H1 (cell line): ENCODE measurements around the gene CEP41. TPM values are rescaled to one million over a fixed set of nuclear protein-coding genes. Genes with fewer than 3 reads are reported as not detected.

ENCODE experiments used
- CTCF ChIA-PET: fragments of 300-600 bp; sonication (Branson Sonifier 250); formaldehyde crosslinking; loops from one replicate; lab custom pipeline; 2021; ENCODE audit not compliant: partially characterized antibody; lab: Charles Lee
- POLR2A ChIA-PET: fragments of 300-600 bp; sonication (Branson Sonifier 250); formaldehyde crosslinking; loops from one replicate; lab custom pipeline; 2021; ENCODE audit warnings: inconsistent platforms; ENCODE audit not compliant: partially characterized antibody; lab: Charles Lee
- DNase-seq, 2 experiments: peaks; one replicate each; pipeline versions ENCODE4 v3.0.0 to v3.0.0-alpha.2; 2010 to 2022; ENCODE audit warnings: low spot score in 2 of 2, low read depth in 1 of 2, mixed read lengths in 1 of 2
- FAIRE-seq: peaks from 2 replicates; lab custom pipeline; 2011; peaks lifted over from hg19 to GRCh38; lab: Jason Lieb, UNC
- H2AFZ ChIP-seq: 2 replicates; pipeline ENCODE4 v1.8.1; 2012; ENCODE audit warnings: low read length, inconsistent platforms
- H2AK5ac ChIP-seq: 2 replicates; pipeline ENCODE4 v1.6.1; 2013; ENCODE audit warnings: low read depth, low read length
- H2BK120ac ChIP-seq: replicated peaks from 2 replicates; pipeline ENCODE3; 2013; ENCODE audit warnings: low read depth, low read length, inconsistent platforms
- H2BK12ac ChIP-seq: 2 replicates; pipeline ENCODE4 v1.6.1; 2013; ENCODE audit warnings: low read depth, low read length
- H2BK15ac ChIP-seq: 2 replicates; pipeline ENCODE4 v1.6.1; 2013; ENCODE audit warnings: low read length
- H2BK20ac ChIP-seq: 2 replicates; pipeline ENCODE4 v1.6.1; 2013; ENCODE audit warnings: low read length
- H2BK5ac ChIP-seq: 2 replicates; pipeline ENCODE4 v1.6.1; 2013; ENCODE audit warnings: low read depth, low read length
- H3K14ac ChIP-seq: 2 replicates; pipeline ENCODE4 v1.6.1; 2013; ENCODE audit warnings: inconsistent platforms; ENCODE audit not compliant: insufficient read length
- H3K18ac ChIP-seq: 2 replicates; pipeline ENCODE4 v1.6.1; 2013; ENCODE audit warnings: low read length; ENCODE audit errors: extremely low read depth
- H3K23ac ChIP-seq: 2 replicates; pipeline ENCODE4 v1.6.1; 2013; ENCODE audit warnings: inconsistent platforms; ENCODE audit not compliant: insufficient read length
- H3K23me2 ChIP-seq: 2 replicates; pipeline ENCODE4 v1.6.1; 2013; ENCODE audit warnings: low read depth, low read length
- H3K27ac ChIP-seq: 2 replicates; pipeline ENCODE4 v1.6.1; 2011; ENCODE audit warnings: low read depth, low read length, inconsistent platforms
- H3K27me3 ChIP-seq, 4 experiments: replicated peaks in 1 of 4; 1 replicate in 1 of 4; 2 replicates in 3 of 4; pipeline versions ENCODE4 v1.6.1 to v1.8.1; 2011 to 2013; ENCODE audit warnings: low read length in 3 of 4, mild to moderate bottlenecking in 3 of 4, inconsistent platforms in 2 of 4, mixed read lengths in 2 of 4, moderate library complexity in 1 of 4; ENCODE audit not compliant: control insufficient read depth in 3 of 4, insufficient read depth in 3 of 4; ENCODE audit errors: extremely low read depth in 1 of 4
- H3K36me3 ChIP-seq, 4 experiments: 2 replicates each; pipeline versions ENCODE4 v1.6.1 to v1.8.1; 2011 to 2013; ENCODE audit warnings: mild to moderate bottlenecking in 4 of 4, low read length in 3 of 4, moderate library complexity in 2 of 4, control low read depth in 1 of 4, inconsistent platforms in 1 of 4; ENCODE audit not compliant: insufficient read depth in 4 of 4, control insufficient read depth in 2 of 4
- H3K4ac ChIP-seq: replicated peaks from 2 replicates; pipeline ENCODE3; 2013; ENCODE audit warnings: low read length, low read depth, mixed read lengths, inconsistent platforms; ENCODE audit not compliant: insufficient read length
- H3K4me1 ChIP-seq, 4 experiments: replicated peaks in 1 of 4; 1 replicate in 1 of 4; 2 replicates in 3 of 4; pipeline versions ENCODE4 v1.6.1 to v1.8.1; 2011 to 2013; ENCODE audit warnings: low read length in 3 of 4, inconsistent platforms in 2 of 4, mixed read lengths in 1 of 4; ENCODE audit not compliant: insufficient read depth in 4 of 4, control insufficient read depth in 3 of 4
- H3K4me2 ChIP-seq, 2 experiments: 2 replicates each; pipeline versions ENCODE4 v1.6.1 to v1.8.1; 2011 to 2013; ENCODE audit warnings: low read depth in 2 of 2, low read length in 2 of 2, control low read depth in 1 of 2, inconsistent platforms in 1 of 2, mild to moderate bottlenecking in 1 of 2; ENCODE audit not compliant: insufficient read depth in 1 of 2
- H3K4me3 ChIP-seq, 4 experiments: fragments of 200-600, 300-600 bp in 1 of 4; sonication (generic), shearing (Covaris generic), sonication (Bioruptor Twin) in 1 of 4; 2 replicates each; pipeline versions ENCODE4 v1.5.1 to v1.8.1; 2011 to 2016; ENCODE audit warnings: low read length in 4 of 4, low read depth in 3 of 4, control low read depth in 2 of 4, inconsistent platforms in 2 of 4, mild to moderate bottlenecking in 2 of 4, mixed read lengths in 1 of 4, moderate library complexity in 1 of 4; ENCODE audit not compliant: insufficient read depth in 2 of 4; ENCODE audit errors: extremely low read depth in 1 of 4
- H3K56ac ChIP-seq: replicated peaks from 2 replicates; pipeline ENCODE3; 2013; ENCODE audit warnings: low read depth, mild to moderate bottlenecking, mixed read lengths, low read length, inconsistent platforms; ENCODE audit not compliant: insufficient read length
- H3K79me1 ChIP-seq: 2 replicates; pipeline ENCODE4 v1.6.1; 2013; ENCODE audit warnings: low read depth, low read length, control low read depth
- H3K79me2 ChIP-seq, 2 experiments: 2 replicates each; pipeline versions ENCODE4 v1.6.1 to v1.8.1; 2012 to 2013; ENCODE audit warnings: low read length in 2 of 2, mild to moderate bottlenecking in 2 of 2, inconsistent platforms in 1 of 2; ENCODE audit not compliant: insufficient read depth in 2 of 2, control insufficient read depth in 1 of 2
- H3K9ac ChIP-seq, 4 experiments: replicated peaks in 1 of 4; 1 replicate in 1 of 4; 2 replicates in 3 of 4; pipeline versions ENCODE4 v1.6.1 to v1.8.1; 2011 to 2013; ENCODE audit warnings: low read depth in 3 of 4, low read length in 3 of 4, control low read depth in 2 of 4, mild to moderate bottlenecking in 2 of 4, moderate library complexity in 2 of 4, inconsistent platforms in 1 of 4; ENCODE audit errors: extremely low read depth in 1 of 4
- H3K9me3 ChIP-seq, 2 experiments: 2 replicates each; pipeline versions ENCODE4 v1.6.1 to v1.8.1; 2012 to 2013; ENCODE audit warnings: mild to moderate bottlenecking in 2 of 2, moderate library complexity in 2 of 2, control low read depth in 1 of 2, inconsistent platforms in 1 of 2, low read depth in 1 of 2, low read length in 1 of 2, mixed read lengths in 1 of 2; ENCODE audit not compliant: insufficient read depth in 2 of 2
- H4K20me1 ChIP-seq, 2 experiments: replicated peaks in 1 of 2; 2 replicates each; pipeline versions ENCODE3 to v1.8.1; 2011 to 2013; ENCODE audit warnings: inconsistent platforms in 2 of 2, low read length in 2 of 2, mild to moderate bottlenecking in 1 of 2; ENCODE audit not compliant: insufficient read depth in 2 of 2, control insufficient read depth in 1 of 2
- H4K5ac ChIP-seq: 2 replicates; pipeline ENCODE4 v1.6.1; 2013; ENCODE audit warnings: low read length, low read depth, mixed read lengths, inconsistent platforms; ENCODE audit not compliant: insufficient read length
- H4K8ac ChIP-seq: 2 replicates; pipeline ENCODE4 v1.8.0; 2013; ENCODE audit warnings: mild to moderate bottlenecking, moderate library complexity, low read length, inconsistent platforms; ENCODE audit not compliant: insufficient read depth; ENCODE audit errors: extremely low read depth
- H4K91ac ChIP-seq: replicated peaks from 2 replicates; pipeline ENCODE3; 2013; ENCODE audit warnings: low read length, mixed read lengths, inconsistent platforms; ENCODE audit not compliant: insufficient read length
- BACH1 ChIP-seq: IDR thresholded peaks from 2 replicates; pipeline ENCODE4 v1.6.1; 2012; ENCODE audit warnings: low read length, improper control_type of control experiment
- CBX8 ChIP-seq: fragments of 300-800, 300-1000 bp; sonication (generic); IDR thresholded peaks from 2 replicates; pipeline ENCODE4 v1.7.1; 2016; ENCODE audit warnings: low read depth, low read length, borderline replicate concordance
- CHD2 ChIP-seq: IDR thresholded peaks from 2 replicates; pipeline ENCODE4 v1.6.1; 2012; ENCODE audit warnings: low read length, improper control_type of control experiment
- EGR1 ChIP-seq: IDR thresholded peaks from 2 replicates; pipeline ENCODE4 v1.6.1; 2011; ENCODE audit warnings: low read depth, low read length, borderline replicate concordance
- EZH2 ChIP-seq: fragments of 200-600 bp; sonication (generic); IDR thresholded peaks from 2 replicates; pipeline ENCODE4 v1.7.1; 2012; ENCODE audit warnings: low read depth, mild to moderate bottlenecking, moderate library complexity, low read length, inconsistent platforms; ENCODE audit not compliant: severe bottlenecking
- GABPA ChIP-seq: IDR thresholded peaks from 2 replicates; pipeline ENCODE4 v1.6.1; 2011; ENCODE audit warnings: mild to moderate bottlenecking, low read length, moderate library complexity, borderline replicate concordance; ENCODE audit not compliant: insufficient read depth
- GTF2F1 ChIP-seq: IDR thresholded peaks from 2 replicates; pipeline ENCODE4 v1.6.1; 2012; ENCODE audit warnings: low read depth, low read length, improper control_type of control experiment, borderline replicate concordance
- KDM4A ChIP-seq: IDR thresholded peaks from one replicate; pipeline ENCODE4 v1.7.1; 2012; ENCODE audit warnings: low read depth, mild to moderate bottlenecking, moderate library complexity, low read length, inconsistent platforms; ENCODE audit not compliant: severe bottlenecking
- RAD21 ChIP-seq, 2 experiments: IDR thresholded peaks in 1 of 2; conservative IDR thresholded peaks in 1 of 2; 2 replicates each; pipeline ENCODE4 v1.6.1; 2011; ENCODE audit warnings: low read depth in 2 of 2, low read length in 2 of 2, improper control_type of control experiment in 1 of 2, inconsistent platforms in 1 of 2, mild to moderate bottlenecking in 1 of 2, moderate library complexity in 1 of 2
- RFX5 ChIP-seq: IDR thresholded peaks from 2 replicates; pipeline ENCODE4 v1.6.1; 2011; ENCODE audit warnings: low read depth, low read length, improper control_type of control experiment, borderline replicate concordance
- SIN3A ChIP-seq, 2 experiments: IDR thresholded peaks in 1 of 2; conservative IDR thresholded peaks in 1 of 2; 2 replicates each; pipeline ENCODE4 v1.6.1; 2011 to 2012; ENCODE audit warnings: low read length in 2 of 2, improper control_type of control experiment in 1 of 2, low read depth in 1 of 2, mild to moderate bottlenecking in 1 of 2
- SIRT6 ChIP-seq: IDR thresholded peaks from one replicate; pipeline ENCODE4 v1.7.1; 2012; ENCODE audit warnings: low read length, inconsistent platforms
- SP1 ChIP-seq: IDR thresholded peaks from 2 replicates; pipeline ENCODE4 v1.6.1; 2011; ENCODE audit warnings: low read depth, low read length
- WGBS, 2 experiments: shearing (Covaris generic) in 1 of 2; methylation state at CpG; one replicate each; pipeline versions ENCODE4 v1.1.6 to v1.1.7; 2013 to 2015; ENCODE audit warnings: low lambda C conversion rate in 2 of 2, mixed read lengths in 2 of 2, inconsistent platforms in 1 of 2, low coverage in 1 of 2, missing lambda C conversion rate in 1 of 2; ENCODE audit not compliant: insufficient replicate concordance in 2 of 2, insufficient coverage in 1 of 2, insufficient read length in 1 of 2; ENCODE audit errors: extremely low coverage in 1 of 2, missing lambda C conversion rate in 1 of 2; 5-methylcytosine and 5-hydroxymethylcytosine counted together
- polyA plus RNA-seq, 7 experiments: library from polyadenylated mRNA; depleted of rRNA in 3 of 7; stranded (reverse) in 5 of 7; unstranded in 2 of 7; fragments of >200 nt in 5 of 7; fragments of 200-250 nt in 2 of 7; gene quantifications; 1 replicate in 5 of 7; 2 replicates in 1 of 7; 4 replicates in 1 of 7; pipeline versions ENCODE4 v1.2.1 to v1.2.3, GENCODE V29; 2011 to 2013; ENCODE audit warnings: missing spikeins in 2 of 7, mixed read lengths in 2 of 7
- total RNA-seq: library from RNA; stranded (reverse); fragmentation: NEBNext Ultra II Directional; extraction: Animal tissue kit (Norgen Biotek cat#: 25700); gene quantifications from 2 replicates; pipeline ENCODE4 v1.2.1, GENCODE V29; 2021
- TF ChIP-seq, protein P1 (sequence below): IDR thresholded peaks from 2 replicates; pipeline ENCODE4 v1.6.1; 2011; ENCODE audit warnings: low read depth, mild to moderate bottlenecking, low read length; ENCODE audit not compliant: insufficient read depth

Gene CEP41
- total and polyA plus RNA-seq, 2 of the 8 experiments (the other 6 are each of a cell fraction or from before 2014, with no cell fraction given): 9.3 to 12.8 TPM

- Histone ChIP-seq H2BK120ac (no peak overlapping the region), H3K23ac (no peak overlapping the region), H3K27ac (no peak overlapping the region), H4K8ac (no peak overlapping the region), H3K4ac (no peak overlapping the region), H3K14ac (no peak overlapping the region), H4K5ac (no peak overlapping the region), H3K56ac (no peak overlapping the region), H3K9ac (no peak overlapping the region), H2AFZ (peak overlapping the region; percentile 67), H3K79me1 (no peaks in the 10 kb centered on the region), H2AK5ac (no peak overlapping the region), H3K9me3 (no peaks in the 10 kb centered on the region), H4K20me1 (no peaks in the 10 kb centered on the region), H3K4me3 (no peak overlapping the region), H2BK15ac (no peak overlapping the region), H3K18ac (no peak overlapping the region), H2BK12ac (0 out of 2 replicates have a peak overlapping the region, but pooled peaks have one; percentile 6), H4K91ac (peak overlapping the region; percentile 17), H2BK5ac (no peak overlapping the region), H3K4me2 (no peak overlapping the region), H3K79me2 (no peaks in the 10 kb centered on the region), H3K23me2 (no peaks in the 10 kb centered on the region), H3K4me1 (peaks cover 4 to 24% (median 15%) of the 10 kb centered on the region in 4 experiments), H3K36me3 (no peaks in the 10 kb centered on the region), H2BK20ac (peak overlapping the region; percentile 9), H3K27me3 (no peaks in the 10 kb centered on the region)
- DNase-seq (no peak), FAIRE-seq (no peak)
- ChIA-PET POLR2A (no interaction called here), CTCF (interaction anchor here (0.6 to 1.0 kb wide), 2 partner anchors 58 to 120 kb away, joined by 3 read pairs; partner anchors contain the start of gene CPA4)
- 72% methylated on average over 6 of the region's 6 CpGs; no CpG with 5 or more reads in 1 of the 2 experiments for WGBS, 2 experiments
- TF ChIP-seq GTF2F1 (no peak), CBX8 (no peak), SIRT6 (no peak), EZH2 (no peak), EGR1 (no peak), BACH1 (no peak), KDM4A (no peak), RFX5 (no peak), RAD21 (IDR thresholded peaks at IDR 0.05 in 1 of 2, conservative IDR thresholded peaks at IDR 0.05 in 1 of 2; ENCODE audit: low read depth in 2 of 2, low read length in 2 of 2) (no peak), SP1 (no peak), SIN3A (conservative IDR thresholded peaks at IDR 0.05 in 1 of 2, IDR thresholded peaks at IDR 0.05 in 1 of 2; ENCODE audit: low read depth in 1 of 2, low read length in 2 of 2) (no peak), GABPA (no peak), CHD2 (no peak)
- TF ChIP-seq, protein P1, sequence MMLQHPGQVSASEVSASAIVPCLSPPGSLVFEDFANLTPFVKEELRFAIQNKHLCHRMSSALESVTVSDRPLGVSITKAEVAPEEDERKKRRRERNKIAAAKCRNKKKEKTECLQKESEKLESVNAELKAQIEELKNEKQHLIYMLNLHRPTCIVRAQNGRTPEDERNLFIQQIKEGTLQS: no peak
These were observed 89.1 kb downstream of the CEP41 start for GRCh38 chr7:130351791-130352090.
